ENCODE data around the gene ITGA11.

ITGA11 gene

DNA sequence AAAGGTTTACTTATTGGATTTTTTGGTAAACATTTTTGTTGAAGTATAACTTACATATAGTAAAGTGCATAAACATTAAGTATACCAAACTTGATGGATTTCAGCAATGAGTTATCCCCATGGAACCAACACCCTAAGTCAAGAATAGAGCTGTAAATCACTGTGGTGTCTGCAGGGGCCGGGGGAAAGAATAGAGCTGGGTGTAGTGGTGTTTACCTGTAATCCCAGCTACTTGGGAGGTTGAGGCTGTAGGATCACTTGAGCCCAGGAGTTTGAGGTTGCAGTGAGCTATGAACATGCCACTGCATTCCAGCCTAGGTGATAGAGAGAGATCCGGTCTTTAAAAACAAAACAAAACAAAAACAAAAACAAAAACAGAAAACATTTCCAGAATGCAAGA lies 167.7 kb downstream of the ITGA11 start:
- no peak for DNase-seq (ENCODE audit: low read depth in 1 of 2, low spot score in 1 of 2)
- H3K4me3 ChIP-seq (replicated peaks; ENCODE audit: insufficient read depth, low read length), result no peak overlapping the region
- TF ChIP-seq POLR2AphosphoS5 (IDR thresholded peaks at IDR 0.05; ENCODE audit: low read depth) (no peak), SPI1 (IDR thresholded peaks at IDR 0.05; ENCODE audit: borderline replicate concordance, low read depth) (no peak), GABPA (IDR thresholded peaks at IDR 0.05; ENCODE audit: low read depth) (no peak)
- TF ChIP-seq, protein P1, sequence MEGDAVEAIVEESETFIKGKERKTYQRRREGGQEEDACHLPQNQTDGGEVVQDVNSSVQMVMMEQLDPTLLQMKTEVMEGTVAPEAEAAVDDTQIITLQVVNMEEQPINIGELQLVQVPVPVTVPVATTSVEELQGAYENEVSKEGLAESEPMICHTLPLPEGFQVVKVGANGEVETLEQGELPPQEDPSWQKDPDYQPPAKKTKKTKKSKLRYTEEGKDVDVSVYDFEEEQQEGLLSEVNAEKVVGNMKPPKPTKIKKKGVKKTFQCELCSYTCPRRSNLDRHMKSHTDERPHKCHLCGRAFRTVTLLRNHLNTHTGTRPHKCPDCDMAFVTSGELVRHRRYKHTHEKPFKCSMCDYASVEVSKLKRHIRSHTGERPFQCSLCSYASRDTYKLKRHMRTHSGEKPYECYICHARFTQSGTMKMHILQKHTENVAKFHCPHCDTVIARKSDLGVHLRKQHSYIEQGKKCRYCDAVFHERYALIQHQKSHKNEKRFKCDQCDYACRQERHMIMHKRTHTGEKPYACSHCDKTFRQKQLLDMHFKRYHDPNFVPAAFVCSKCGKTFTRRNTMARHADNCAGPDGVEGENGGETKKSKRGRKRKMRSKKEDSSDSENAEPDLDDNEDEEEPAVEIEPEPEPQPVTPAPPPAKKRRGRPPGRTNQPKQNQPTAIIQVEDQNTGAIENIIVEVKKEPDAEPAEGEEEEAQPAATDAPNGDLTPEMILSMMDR (IDR thresholded peaks at IDR 0.05; ENCODE audit: insufficient read depth, low read length), result no peak
- TF ChIP-seq, protein P2, sequence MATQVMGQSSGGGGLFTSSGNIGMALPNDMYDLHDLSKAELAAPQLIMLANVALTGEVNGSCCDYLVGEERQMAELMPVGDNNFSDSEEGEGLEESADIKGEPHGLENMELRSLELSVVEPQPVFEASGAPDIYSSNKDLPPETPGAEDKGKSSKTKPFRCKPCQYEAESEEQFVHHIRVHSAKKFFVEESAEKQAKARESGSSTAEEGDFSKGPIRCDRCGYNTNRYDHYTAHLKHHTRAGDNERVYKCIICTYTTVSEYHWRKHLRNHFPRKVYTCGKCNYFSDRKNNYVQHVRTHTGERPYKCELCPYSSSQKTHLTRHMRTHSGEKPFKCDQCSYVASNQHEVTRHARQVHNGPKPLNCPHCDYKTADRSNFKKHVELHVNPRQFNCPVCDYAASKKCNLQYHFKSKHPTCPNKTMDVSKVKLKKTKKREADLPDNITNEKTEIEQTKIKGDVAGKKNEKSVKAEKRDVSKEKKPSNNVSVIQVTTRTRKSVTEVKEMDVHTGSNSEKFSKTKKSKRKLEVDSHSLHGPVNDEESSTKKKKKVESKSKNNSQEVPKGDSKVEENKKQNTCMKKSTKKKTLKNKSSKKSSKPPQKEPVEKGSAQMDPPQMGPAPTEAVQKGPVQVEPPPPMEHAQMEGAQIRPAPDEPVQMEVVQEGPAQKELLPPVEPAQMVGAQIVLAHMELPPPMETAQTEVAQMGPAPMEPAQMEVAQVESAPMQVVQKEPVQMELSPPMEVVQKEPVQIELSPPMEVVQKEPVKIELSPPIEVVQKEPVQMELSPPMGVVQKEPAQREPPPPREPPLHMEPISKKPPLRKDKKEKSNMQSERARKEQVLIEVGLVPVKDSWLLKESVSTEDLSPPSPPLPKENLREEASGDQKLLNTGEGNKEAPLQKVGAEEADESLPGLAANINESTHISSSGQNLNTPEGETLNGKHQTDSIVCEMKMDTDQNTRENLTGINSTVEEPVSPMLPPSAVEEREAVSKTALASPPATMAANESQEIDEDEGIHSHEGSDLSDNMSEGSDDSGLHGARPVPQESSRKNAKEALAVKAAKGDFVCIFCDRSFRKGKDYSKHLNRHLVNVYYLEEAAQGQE (IDR thresholded peaks at IDR 0.05; ENCODE audit: insufficient replicate concordance, low read depth), result no peak
- H3K27me3 ChIP-seq (ENCODE audit: insufficient read depth, poor library complexity, severe bottlenecking), result no peaks in the 10 kb centered on the region
- H3K27ac ChIP-seq (replicated peaks), result no peak overlapping the region

DNA sequence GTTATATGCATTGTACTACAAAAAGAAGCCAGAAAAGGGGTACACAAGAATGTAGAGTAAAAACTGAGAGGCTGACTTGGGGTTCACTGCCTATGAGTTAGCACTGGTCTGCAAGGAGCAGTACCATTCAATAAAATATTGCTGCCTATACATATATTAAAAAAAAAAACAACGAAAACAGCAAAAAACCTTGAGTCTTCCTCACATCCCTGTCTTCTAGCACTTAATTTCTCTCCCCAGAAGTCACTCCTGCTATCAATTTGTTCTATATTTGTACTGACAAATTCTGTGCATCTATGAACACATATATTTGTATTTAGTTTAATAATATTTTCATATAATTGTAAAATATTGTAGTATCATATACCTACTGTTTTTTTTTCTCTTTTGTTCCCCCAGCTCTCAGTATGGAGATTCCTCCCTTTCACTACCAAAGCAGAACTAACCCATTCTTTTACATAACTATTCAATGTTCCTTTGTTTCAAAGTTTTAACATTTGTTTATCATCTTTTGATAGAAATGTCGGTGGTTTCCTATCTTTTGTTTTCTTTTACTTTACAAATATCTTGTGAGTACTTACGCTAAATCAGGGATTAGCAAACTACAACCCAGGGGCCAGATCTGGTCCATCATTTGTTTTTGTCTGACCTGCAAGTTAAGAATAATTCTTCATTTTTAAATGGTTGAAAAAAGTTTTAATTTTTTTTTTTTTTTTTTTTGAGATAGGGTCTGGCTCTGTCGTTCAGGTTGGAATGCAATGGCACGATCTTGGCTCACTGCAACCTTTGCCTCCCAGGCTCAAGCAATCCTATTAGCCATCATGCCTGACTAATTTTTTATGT lies 169.2 kb downstream of the ITGA11 start:
- Histone ChIP-seq H3K27me3 (ENCODE audit: insufficient read depth, poor library complexity, severe bottlenecking) (no peaks in the 10 kb centered on the region), H3K27ac (replicated peaks) (no peak overlapping the region), H3K4me3 (replicated peaks; ENCODE audit: insufficient read depth, low read length) (no peak overlapping the region)
- DNase-seq (ENCODE audit: low read depth in 1 of 2, low spot score in 1 of 2), result no peak
- TF ChIP-seq, protein P1 (IDR thresholded peaks at IDR 0.05; ENCODE audit: insufficient read depth, low read length), result no peak
- TF ChIP-seq SPI1 (IDR thresholded peaks at IDR 0.05; ENCODE audit: borderline replicate concordance, low read depth) (no peak), POLR2AphosphoS5 (IDR thresholded peaks at IDR 0.05; ENCODE audit: low read depth) (no peak), GABPA (IDR thresholded peaks at IDR 0.05; ENCODE audit: low read depth) (no peak)
- TF ChIP-seq, protein P2 (IDR thresholded peaks at IDR 0.05; ENCODE audit: insufficient replicate concordance, low read depth), result no peak

DNA sequence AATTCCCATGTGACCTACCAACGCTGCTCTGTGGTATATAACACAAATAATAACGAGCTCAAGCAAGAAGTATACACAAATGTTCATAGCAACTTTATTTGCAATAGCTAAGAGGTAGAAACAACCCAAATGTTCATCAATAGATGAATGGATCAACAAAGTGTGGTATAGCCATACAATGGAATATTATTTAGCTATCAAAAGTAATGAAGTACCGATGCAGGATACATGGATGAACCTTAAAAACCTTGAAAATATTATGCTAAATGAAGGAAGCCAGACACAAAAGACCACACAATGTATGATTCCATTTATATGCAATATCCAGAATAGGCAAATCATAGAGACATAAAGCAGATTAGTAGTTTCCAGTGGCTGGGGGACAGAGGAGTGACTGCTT lies 170.0 kb downstream of the ITGA11 start:
- DNase-seq (ENCODE audit: low read depth in 1 of 2, low spot score in 1 of 2), result no peak
- H3K27me3 ChIP-seq (ENCODE audit: insufficient read depth, poor library complexity, severe bottlenecking), result no peaks in the 10 kb centered on the region
- no peak overlapping the region for H3K27ac ChIP-seq (replicated peaks)
- no peak overlapping the region for H3K4me3 ChIP-seq (replicated peaks; ENCODE audit: insufficient read depth, low read length)
- TF ChIP-seq SPI1 (IDR thresholded peaks at IDR 0.05; ENCODE audit: borderline replicate concordance, low read depth), result no peak
- TF ChIP-seq, protein P1 (IDR thresholded peaks at IDR 0.05; ENCODE audit: insufficient read depth, low read length), result no peak
- TF ChIP-seq, protein P2 (IDR thresholded peaks at IDR 0.05; ENCODE audit: insufficient replicate concordance, low read depth), result no peak

Measured in HL-60 (cell line).